ENCODE results near the gene TTC4.

GRCh38 chr1:54754045-54754444 lies 38.4 kb downstream of the TTC4 start:
- TF ChIP-seq CTCF (IDR thresholded peaks at IDR 0.05; ENCODE audit: low read depth, low read length, poor library complexity, severe bottlenecking), result no peak
- no peak for TF ChIP-seq EZH2phosphoT487 (IDR thresholded peaks at IDR 0.05; ENCODE audit: borderline replicate concordance, low read length)

All from DOHH2 (cell line).